SK-N-SH treated with all-trans-retinoic acid at 6 μM for 48 hours (cell line): Measurements from ENCODE around the gene LRBA.
A peak's percentile ranks its signal among the peaks of the same experiment; 100 is the strongest.

Experiments
- ATAC-seq: fragments of 200-7000 bp; cut with Tn5 transposase; 3 replicates; pipeline ENCODE4 v1.9.1; 2020; ENCODE audit warnings: mild to moderate bottlenecking, moderate library complexity
- ARNTL ChIP-seq: fragments of 450-650 bp; formaldehyde crosslinking; IDR thresholded peaks from 2 replicates; pipeline ENCODE4 v1.5.0; 2020; ENCODE audit warnings: low read depth, mild to moderate bottlenecking, moderate library complexity, borderline replicate concordance
- BACH2 ChIP-seq: fragments of 250-450 bp; sonication (Bioruptor Pico); IDR thresholded peaks from 2 replicates; pipeline ENCODE4 v1.9.0; 2021; ENCODE audit warnings: mild to moderate bottlenecking, borderline replicate concordance
- ESRRG ChIP-seq: fragments of 250-450 bp; sonication (Bioruptor Pico); IDR thresholded peaks from 2 replicates; pipeline ENCODE4 v1.6.1; 2021; ENCODE audit warnings: mild to moderate bottlenecking
- GLIS3 ChIP-seq: fragments of 250-450 bp; sonication (Bioruptor Pico); IDR thresholded peaks from 2 replicates; pipeline ENCODE4 v1.5.0; 2020; ENCODE audit warnings: mild to moderate bottlenecking, moderate library complexity
- ISL1 ChIP-seq: fragments of 250-450 bp; sonication (Bioruptor Pico); IDR thresholded peaks from 2 replicates; pipeline ENCODE4 v2.1.2; 2022; ENCODE audit warnings: mild to moderate bottlenecking, moderate library complexity
- OSR1 ChIP-seq: fragments of 250-450 bp; sonication (Bioruptor Pico); IDR thresholded peaks from 2 replicates; pipeline ENCODE4 v1.8.0; 2022; ENCODE audit warnings: moderate library complexity, mild to moderate bottlenecking, inconsistent platforms
- RARB ChIP-seq: fragments of 250-450 bp; sonication (Bioruptor Pico); IDR thresholded peaks from 2 replicates; pipeline ENCODE4 v1.8.0; 2021; ENCODE audit warnings: mild to moderate bottlenecking, moderate library complexity
- SNAI2 ChIP-seq: fragments of 250-450 bp; sonication (Bioruptor Pico); IDR thresholded peaks from 2 replicates; pipeline ENCODE4 v1.5.0; 2020; ENCODE audit warnings: mild to moderate bottlenecking, moderate library complexity
- TOX ChIP-seq: fragments of 250-450 bp; sonication (Bioruptor Pico); IDR thresholded peaks from 2 replicates; pipeline ENCODE4 v1.8.0; 2021; ENCODE audit warnings: mild to moderate bottlenecking, moderate library complexity, borderline replicate concordance
- ZC3H10 ChIP-seq: fragments of 250-450 bp; sonication (Bioruptor Pico); IDR thresholded peaks from 2 replicates; pipeline ENCODE4 v1.5.1; 2021; ENCODE audit warnings: mild to moderate bottlenecking, moderate library complexity
- ZFP3 ChIP-seq: fragments of 250-450 bp; sonication (Bioruptor Pico); IDR thresholded peaks from 2 replicates; pipeline ENCODE4 v1.5.0; 2020; ENCODE audit warnings: mild to moderate bottlenecking, moderate library complexity
- ZFP30 ChIP-seq: fragments of 450-650 bp; formaldehyde crosslinking; IDR thresholded peaks from 2 replicates; pipeline ENCODE4 v1.5.0; 2022; ENCODE audit warnings: mild to moderate bottlenecking, moderate library complexity
- ZNF565 ChIP-seq: fragments of 450-650 bp; formaldehyde crosslinking; conservative IDR thresholded peaks from 2 replicates; pipeline ENCODE4 v1.5.0; 2020; ENCODE audit warnings: low read depth, mild to moderate bottlenecking, moderate library complexity
- ZNF70 ChIP-seq: fragments of 450-650 bp; formaldehyde crosslinking; IDR thresholded peaks from 2 replicates; pipeline ENCODE4 v1.5.0; 2020; ENCODE audit warnings: mild to moderate bottlenecking, moderate library complexity
- TF ChIP-seq, protein P1 (sequence below): fragments of 250-450 bp; sonication (Bioruptor Pico); IDR thresholded peaks from 2 replicates; pipeline ENCODE4 v1.5.1; 2021; ENCODE audit warnings: mild to moderate bottlenecking, moderate library complexity
- TF ChIP-seq, protein P2 (sequence below): fragments of 250-450 bp; sonication (Bioruptor Pico); IDR thresholded peaks from 2 replicates; pipeline ENCODE4 v1.5.0; 2020; ENCODE audit warnings: mild to moderate bottlenecking, moderate library complexity
- TF ChIP-seq, protein P3 (sequence below): fragments of 250-450 bp; sonication (Bioruptor Pico); IDR thresholded peaks from 2 replicates; pipeline ENCODE4 v1.8.0; 2020; ENCODE audit warnings: mild to moderate bottlenecking, moderate library complexity, borderline replicate concordance
- TF ChIP-seq, protein P4 (sequence below): fragments of 250-450 bp; sonication (Bioruptor Pico); IDR thresholded peaks from 2 replicates; pipeline ENCODE4 v1.5.1; 2020; ENCODE audit warnings: low read depth, mild to moderate bottlenecking, moderate library complexity
- TF ChIP-seq, protein P5 (sequence below): fragments of 250-450 bp; sonication (Bioruptor Pico); IDR thresholded peaks from 2 replicates; pipeline ENCODE4 v1.8.0; 2021; ENCODE audit warnings: low read depth, mild to moderate bottlenecking, moderate library complexity, borderline replicate concordance

LRBA gene

DNA sequence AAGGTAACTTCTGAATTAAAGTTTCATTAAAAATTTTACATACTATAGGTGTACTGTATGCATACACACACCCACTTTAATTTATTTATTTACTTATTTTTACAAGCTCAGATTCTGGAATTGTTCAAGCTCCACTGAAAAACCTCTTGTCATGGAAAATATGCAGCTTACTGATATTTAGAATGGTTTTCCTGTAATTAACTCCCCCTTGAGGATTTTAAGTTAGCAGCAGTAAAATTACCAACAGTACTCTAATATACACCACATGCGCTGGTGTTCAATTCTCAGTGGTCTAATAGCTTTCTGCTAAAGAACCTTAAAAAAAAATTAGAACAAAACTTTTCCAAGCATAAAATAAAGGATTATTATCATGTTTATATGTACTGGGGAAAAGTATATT is 421.1 kb downstream of the LRBA start:
- peak; percentile 64 for ATAC-seq
- TF ChIP-seq TOX (CRISPR knock-in tag) (no peak), ZNF70 (CRISPR knock-in tag) (no peak), ZFP30 (CRISPR knock-in tag) (no peak), RARB (CRISPR knock-in tag) (no peak), ZNF565 (CRISPR knock-in tag) (no peak), ZC3H10 (CRISPR knock-in tag) (no peak), GLIS3 (CRISPR knock-in tag) (no peak)
- TF ChIP-seq, protein P1, sequence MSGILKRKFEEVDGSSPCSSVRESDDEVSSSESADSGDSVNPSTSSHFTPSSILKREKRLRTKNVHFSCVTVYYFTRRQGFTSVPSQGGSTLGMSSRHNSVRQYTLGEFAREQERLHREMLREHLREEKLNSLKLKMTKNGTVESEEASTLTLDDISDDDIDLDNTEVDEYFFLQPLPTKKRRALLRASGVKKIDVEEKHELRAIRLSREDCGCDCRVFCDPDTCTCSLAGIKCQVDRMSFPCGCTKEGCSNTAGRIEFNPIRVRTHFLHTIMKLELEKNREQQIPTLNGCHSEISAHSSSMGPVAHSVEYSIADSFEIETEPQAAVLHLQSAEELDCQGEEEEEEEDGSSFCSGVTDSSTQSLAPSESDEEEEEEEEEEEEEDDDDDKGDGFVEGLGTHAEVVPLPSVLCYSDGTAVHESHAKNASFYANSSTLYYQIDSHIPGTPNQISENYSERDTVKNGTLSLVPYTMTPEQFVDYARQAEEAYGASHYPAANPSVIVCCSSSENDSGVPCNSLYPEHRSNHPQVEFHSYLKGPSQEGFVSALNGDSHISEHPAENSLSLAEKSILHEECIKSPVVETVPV (CRISPR knock-in tag), result no peak

DNA sequence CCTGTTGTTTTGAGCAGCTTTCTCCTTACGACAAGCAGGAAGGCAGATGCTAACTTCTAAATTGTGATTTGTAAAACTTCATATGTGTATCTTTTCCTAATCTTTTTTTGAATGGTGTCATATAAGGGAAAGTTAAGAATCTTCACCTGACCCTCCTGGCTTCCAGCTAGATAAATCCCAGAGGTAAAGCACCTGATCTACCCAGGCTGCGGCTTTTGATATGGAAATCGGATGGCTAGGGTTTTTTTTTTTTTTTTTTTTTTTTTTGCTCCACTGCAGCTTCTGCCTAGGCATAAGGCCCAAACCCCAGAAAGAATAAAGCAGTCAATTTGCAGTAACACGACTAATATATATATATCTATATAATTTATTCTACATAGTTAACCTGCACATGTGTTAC is 423.2 kb downstream of the LRBA start:
- TF ChIP-seq, protein P2, sequence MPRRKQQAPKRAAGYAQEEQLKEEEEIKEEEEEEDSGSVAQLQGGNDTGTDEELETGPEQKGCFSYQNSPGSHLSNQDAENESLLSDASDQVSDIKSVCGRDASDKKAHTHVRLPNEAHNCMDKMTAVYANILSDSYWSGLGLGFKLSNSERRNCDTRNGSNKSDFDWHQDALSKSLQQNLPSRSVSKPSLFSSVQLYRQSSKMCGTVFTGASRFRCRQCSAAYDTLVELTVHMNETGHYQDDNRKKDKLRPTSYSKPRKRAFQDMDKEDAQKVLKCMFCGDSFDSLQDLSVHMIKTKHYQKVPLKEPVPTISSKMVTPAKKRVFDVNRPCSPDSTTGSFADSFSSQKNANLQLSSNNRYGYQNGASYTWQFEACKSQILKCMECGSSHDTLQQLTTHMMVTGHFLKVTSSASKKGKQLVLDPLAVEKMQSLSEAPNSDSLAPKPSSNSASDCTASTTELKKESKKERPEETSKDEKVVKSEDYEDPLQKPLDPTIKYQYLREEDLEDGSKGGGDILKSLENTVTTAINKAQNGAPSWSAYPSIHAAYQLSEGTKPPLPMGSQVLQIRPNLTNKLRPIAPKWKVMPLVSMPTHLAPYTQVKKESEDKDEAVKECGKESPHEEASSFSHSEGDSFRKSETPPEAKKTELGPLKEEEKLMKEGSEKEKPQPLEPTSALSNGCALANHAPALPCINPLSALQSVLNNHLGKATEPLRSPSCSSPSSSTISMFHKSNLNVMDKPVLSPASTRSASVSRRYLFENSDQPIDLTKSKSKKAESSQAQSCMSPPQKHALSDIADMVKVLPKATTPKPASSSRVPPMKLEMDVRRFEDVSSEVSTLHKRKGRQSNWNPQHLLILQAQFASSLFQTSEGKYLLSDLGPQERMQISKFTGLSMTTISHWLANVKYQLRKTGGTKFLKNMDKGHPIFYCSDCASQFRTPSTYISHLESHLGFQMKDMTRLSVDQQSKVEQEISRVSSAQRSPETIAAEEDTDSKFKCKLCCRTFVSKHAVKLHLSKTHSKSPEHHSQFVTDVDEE, result no peak
- TF ChIP-seq, protein P1 (CRISPR knock-in tag), result no peak
- TF ChIP-seq, protein P3, sequence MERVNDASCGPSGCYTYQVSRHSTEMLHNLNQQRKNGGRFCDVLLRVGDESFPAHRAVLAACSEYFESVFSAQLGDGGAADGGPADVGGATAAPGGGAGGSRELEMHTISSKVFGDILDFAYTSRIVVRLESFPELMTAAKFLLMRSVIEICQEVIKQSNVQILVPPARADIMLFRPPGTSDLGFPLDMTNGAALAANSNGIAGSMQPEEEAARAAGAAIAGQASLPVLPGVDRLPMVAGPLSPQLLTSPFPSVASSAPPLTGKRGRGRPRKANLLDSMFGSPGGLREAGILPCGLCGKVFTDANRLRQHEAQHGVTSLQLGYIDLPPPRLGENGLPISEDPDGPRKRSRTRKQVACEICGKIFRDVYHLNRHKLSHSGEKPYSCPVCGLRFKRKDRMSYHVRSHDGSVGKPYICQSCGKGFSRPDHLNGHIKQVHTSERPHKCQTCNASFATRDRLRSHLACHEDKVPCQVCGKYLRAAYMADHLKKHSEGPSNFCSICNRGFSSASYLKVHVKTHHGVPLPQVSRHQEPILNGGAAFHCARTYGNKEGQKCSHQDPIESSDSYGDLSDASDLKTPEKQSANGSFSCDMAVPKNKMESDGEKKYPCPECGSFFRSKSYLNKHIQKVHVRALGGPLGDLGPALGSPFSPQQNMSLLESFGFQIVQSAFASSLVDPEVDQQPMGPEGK (CRISPR knock-in tag), result no peak
- TF ChIP-seq ZC3H10 (CRISPR knock-in tag) (no peak), SNAI2 (CRISPR knock-in tag) (no peak), ZFP3 (CRISPR knock-in tag) (no peak), OSR1 (CRISPR knock-in tag) (no peak), GLIS3 (CRISPR knock-in tag) (no peak), ESRRG (CRISPR knock-in tag) (no peak), ZNF565 (CRISPR knock-in tag) (no peak), ARNTL (CRISPR knock-in tag) (no peak), RARB (CRISPR knock-in tag) (no peak), TOX (CRISPR knock-in tag) (no peak)
- TF ChIP-seq, protein P4, sequence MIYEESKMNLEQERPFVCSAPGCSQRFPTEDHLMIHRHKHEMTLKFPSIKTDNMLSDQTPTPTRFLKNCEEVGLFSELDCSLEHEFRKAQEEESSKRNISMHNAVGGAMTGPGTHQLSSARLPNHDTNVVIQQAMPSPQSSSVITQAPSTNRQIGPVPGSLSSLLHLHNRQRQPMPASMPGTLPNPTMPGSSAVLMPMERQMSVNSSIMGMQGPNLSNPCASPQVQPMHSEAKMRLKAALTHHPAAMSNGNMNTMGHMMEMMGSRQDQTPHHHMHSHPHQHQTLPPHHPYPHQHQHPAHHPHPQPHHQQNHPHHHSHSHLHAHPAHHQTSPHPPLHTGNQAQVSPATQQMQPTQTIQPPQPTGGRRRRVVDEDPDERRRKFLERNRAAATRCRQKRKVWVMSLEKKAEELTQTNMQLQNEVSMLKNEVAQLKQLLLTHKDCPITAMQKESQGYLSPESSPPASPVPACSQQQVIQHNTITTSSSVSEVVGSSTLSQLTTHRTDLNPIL (CRISPR knock-in tag), result no peak
- TF ChIP-seq, protein P5, sequence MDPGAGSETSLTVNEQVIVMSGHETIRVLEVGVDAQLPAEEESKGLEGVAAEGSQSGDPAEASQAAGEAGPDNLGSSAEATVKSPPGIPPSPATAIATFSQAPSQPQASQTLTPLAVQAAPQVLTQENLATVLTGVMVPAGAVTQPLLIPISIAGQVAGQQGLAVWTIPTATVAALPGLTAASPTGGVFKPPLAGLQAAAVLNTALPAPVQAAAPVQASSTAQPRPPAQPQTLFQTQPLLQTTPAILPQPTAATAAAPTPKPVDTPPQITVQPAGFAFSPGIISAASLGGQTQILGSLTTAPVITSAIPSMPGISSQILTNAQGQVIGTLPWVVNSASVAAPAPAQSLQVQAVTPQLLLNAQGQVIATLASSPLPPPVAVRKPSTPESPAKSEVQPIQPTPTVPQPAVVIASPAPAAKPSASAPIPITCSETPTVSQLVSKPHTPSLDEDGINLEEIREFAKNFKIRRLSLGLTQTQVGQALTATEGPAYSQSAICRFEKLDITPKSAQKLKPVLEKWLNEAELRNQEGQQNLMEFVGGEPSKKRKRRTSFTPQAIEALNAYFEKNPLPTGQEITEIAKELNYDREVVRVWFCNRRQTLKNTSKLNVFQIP, result no peak
- ATAC-seq, result no peak

DNA sequence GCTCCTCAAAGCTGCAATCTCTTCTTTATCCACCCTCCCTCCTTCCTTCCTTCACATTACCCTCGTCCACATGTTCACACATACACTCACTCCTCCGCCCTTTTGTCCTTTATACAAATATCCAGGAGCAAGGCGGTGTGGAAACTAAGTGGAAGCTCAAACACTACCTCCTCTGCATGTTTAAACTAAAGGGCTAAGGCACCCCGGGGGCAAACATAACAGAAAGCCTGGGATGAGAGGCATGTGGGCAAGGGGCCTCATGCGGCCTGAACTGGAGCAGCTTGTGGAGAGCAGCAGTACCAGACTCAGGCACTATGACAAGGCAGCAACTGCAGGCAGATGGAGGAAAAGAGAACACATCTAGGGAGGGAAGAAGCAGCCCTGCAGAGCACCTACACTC is 423.7 kb downstream of the LRBA start:
- peak; percentile 34; the same call in 1 of the 3 replicates for ATAC-seq
- TF ChIP-seq ARNTL (CRISPR knock-in tag) (no peak), RARB (CRISPR knock-in tag) (no peak), BACH2 (CRISPR knock-in tag) (no peak), ISL1 (CRISPR knock-in tag) (no peak), ZNF565 (CRISPR knock-in tag) (no peak), OSR1 (CRISPR knock-in tag) (no peak), ZC3H10 (CRISPR knock-in tag) (no peak)
- TF ChIP-seq, protein P2, result no peak
- TF ChIP-seq, protein P1 (CRISPR knock-in tag), result no peak
- TF ChIP-seq, protein P3 (CRISPR knock-in tag), result no peak
